ENCODE results near the gene DSTN.

DSTN gene

GRCh38 chr20:17525132-17525531, 44.7 kb upstream of the DSTN start:
- TF ChIP-seq, protein P1, sequence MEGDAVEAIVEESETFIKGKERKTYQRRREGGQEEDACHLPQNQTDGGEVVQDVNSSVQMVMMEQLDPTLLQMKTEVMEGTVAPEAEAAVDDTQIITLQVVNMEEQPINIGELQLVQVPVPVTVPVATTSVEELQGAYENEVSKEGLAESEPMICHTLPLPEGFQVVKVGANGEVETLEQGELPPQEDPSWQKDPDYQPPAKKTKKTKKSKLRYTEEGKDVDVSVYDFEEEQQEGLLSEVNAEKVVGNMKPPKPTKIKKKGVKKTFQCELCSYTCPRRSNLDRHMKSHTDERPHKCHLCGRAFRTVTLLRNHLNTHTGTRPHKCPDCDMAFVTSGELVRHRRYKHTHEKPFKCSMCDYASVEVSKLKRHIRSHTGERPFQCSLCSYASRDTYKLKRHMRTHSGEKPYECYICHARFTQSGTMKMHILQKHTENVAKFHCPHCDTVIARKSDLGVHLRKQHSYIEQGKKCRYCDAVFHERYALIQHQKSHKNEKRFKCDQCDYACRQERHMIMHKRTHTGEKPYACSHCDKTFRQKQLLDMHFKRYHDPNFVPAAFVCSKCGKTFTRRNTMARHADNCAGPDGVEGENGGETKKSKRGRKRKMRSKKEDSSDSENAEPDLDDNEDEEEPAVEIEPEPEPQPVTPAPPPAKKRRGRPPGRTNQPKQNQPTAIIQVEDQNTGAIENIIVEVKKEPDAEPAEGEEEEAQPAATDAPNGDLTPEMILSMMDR (IDR thresholded peaks at IDR 0.05): no peak
- Histone ChIP-seq H3K27me3 (no peaks in the 10 kb centered on the region), H3K4me1 (no peaks in the 10 kb centered on the region), H3K36me3 (no peaks in the 10 kb centered on the region), H3K9me3 (no peaks in the 10 kb centered on the region), H3K27ac (no peak overlapping the region), H3K4me3 (no peak overlapping the region)
- no peak for DNase-seq
- intact Hi-C loops (cut with DNase I; ENCODE audit: low total_unique reads): no loop called here

DNA sequence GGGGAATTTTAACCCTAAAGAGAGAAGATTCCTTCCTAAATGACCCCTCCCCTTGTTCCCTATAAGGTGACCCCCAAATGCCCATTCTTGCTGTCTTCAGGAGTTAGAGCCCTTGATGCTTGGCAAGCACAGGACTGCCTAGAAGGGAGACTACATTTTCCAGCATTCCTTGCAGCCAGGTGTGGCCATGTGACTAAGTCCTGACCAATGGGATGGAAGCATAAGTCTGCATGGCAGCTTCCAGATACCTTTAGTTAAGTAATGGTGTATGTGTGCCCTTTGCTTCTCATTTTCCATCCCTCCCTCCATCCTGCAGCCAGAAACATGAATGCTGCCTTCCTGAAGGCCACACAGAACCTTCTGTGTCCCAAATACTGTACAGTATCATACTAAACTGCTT, 44.2 kb upstream of the DSTN start:
- DNase-seq: no peak
- H3K4me3 ChIP-seq: no peak overlapping the region
- H3K9me3 ChIP-seq: no peaks in the 10 kb centered on the region
- intact Hi-C loops (cut with DNase I; ENCODE audit: low total_unique reads): no loop called here
- no peaks in the 10 kb centered on the region for H3K36me3 ChIP-seq
- no peak overlapping the region for H3K27ac ChIP-seq
- H3K4me1 ChIP-seq: peaks cover 0 to 3% (median 0%) of the 10 kb centered on the region in 4 donors
- no peaks in the 10 kb centered on the region for H3K27me3 ChIP-seq
- TF ChIP-seq, protein P1 (IDR thresholded peaks at IDR 0.05): no peak

- H3K4me1 ChIP-seq: peaks cover 0 to 12% (median 0%) of the 10 kb centered on the region in 4 donors
- no peaks in the 10 kb centered on the region for H3K36me3 ChIP-seq
- no peak for DNase-seq
- TF ChIP-seq, protein P1 (IDR thresholded peaks at IDR 0.05): no peak
- no peak overlapping the region for H3K4me3 ChIP-seq
- no peak overlapping the region for H3K27ac ChIP-seq
- H3K27me3 ChIP-seq: no peaks in the 10 kb centered on the region
- H3K9me3 ChIP-seq: no peaks in the 10 kb centered on the region
- intact Hi-C loops (cut with DNase I; ENCODE audit: low total_unique reads): no loop called here
Observed at GRCh38 chr20:17529586-17529985, 40.3 kb upstream of the DSTN start.

- Histone ChIP-seq H3K27ac (no peak overlapping the region), H3K36me3 (no peaks in the 10 kb centered on the region), H3K4me3 (peak overlapping the region in 1 of 2 donors; percentile 73), H3K4me1 (peaks cover 0 to 12% (median 0%) of the 10 kb centered on the region in 4 donors), H3K9me3 (no peaks in the 10 kb centered on the region), H3K27me3 (no peaks in the 10 kb centered on the region)
- TF ChIP-seq, protein P1 (IDR thresholded peaks at IDR 0.05): no peak
- intact Hi-C loops (cut with DNase I; ENCODE audit: low total_unique reads): no loop called here
- DNase-seq: no peak
Observed at GRCh38 chr20:17530153-17530552, 39.7 kb upstream of the DSTN start.

DNA sequence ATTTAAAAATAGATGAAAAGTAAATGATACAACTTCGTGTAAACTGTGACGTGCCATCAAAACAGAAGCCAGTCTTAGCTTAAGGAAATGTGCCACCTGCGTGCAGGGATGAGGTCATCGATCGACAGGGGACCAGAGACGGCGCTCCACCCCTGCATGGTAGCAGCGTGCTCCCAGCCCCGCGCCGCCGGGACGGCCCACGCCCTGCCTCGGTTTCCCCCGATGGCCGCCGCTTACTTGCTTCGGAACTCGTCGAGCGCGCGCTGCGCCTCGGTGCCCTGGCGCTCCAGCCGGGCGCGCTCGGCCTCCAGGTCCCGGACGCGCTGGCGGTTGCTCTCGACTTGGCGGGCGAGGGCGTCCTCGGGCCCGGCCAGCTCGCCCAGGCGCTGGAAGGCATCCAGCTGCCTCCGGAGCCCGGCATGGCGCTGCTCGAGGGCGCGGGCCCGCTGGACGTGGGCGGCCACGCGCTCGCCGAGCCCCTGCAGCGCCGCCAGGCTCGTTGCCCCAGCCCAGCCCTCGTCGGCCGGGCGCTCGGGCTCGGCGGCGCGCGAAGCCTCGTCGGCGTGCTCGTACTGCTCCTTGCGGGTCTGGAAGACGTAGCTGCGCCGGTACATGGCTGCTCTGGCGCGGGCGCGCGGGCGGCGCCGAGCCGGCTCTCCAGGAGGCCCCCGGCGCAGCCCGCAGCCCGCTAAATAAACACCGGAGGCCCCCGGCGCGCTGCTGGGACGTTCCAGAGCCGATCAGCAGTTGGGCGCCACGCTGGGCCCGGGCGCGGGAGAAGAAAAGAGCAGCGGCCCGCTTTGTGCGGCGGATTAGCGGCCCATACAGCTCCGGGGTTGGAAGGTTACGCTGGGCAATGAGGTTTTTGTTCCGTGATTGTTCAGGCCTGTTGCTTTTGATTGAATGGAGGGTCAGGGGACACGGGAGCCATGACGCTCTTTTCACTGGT, 38.9 kb upstream of the DSTN start, which contains the start of gene BFSP1:
TSS of gene BFSP1 (minus strand) at position 664 of the 949 bp plus-strand sequence. CDS start at position 614, 50 bp downstream.
- intact Hi-C loops (cut with DNase I; ENCODE audit: low total_unique reads): no loop called here
- DNase-seq: peak in 1 of 2 donors; percentile 79
- Histone ChIP-seq H3K9me3 (no peaks in the 10 kb centered on the region), H3K4me1 (peaks cover 0 to 12% (median 0%) of the 10 kb centered on the region in 4 donors), H3K27me3 (no peaks in the 10 kb centered on the region), H3K27ac (peak within 1 kb of the TSS; percentile 68 to 70), H3K36me3 (no peaks in the 10 kb centered on the region), H3K4me3 (peak within 1 kb of the TSS; percentile 53 to 73)
- TF ChIP-seq, protein P1 (IDR thresholded peaks at IDR 0.05): no peak
